A673 (cell line): Measurements from ENCODE around the gene HMGXB3. TPM values are rescaled to one million over a fixed set of nuclear protein-coding genes. Genes with fewer than 3 reads are reported as not detected.

Experiments used
- BruUV-seq: library from RNA; stranded (reverse); fragments of 400-500 nt; replicated peaks from 2 replicates; lab custom pipeline; 2021; lab: Mats Ljungman, UMichigan
- CTCF ChIA-PET: fragments of 300-600 bp; sonication (Branson Sonifier 250); formaldehyde crosslinking; loops from one replicate; lab custom pipeline; 2022; ENCODE audit warnings: antibody characterized with exemption; lab: Charles Lee
- POLR2A ChIA-PET: fragments of 300-600 bp; sonication (Branson Sonifier 250); formaldehyde crosslinking; loops from one replicate; lab custom pipeline; 2022; ENCODE audit warnings: antibody characterized with exemption; ENCODE audit not compliant: low non-redundant PET; lab: Charles Lee
- DNase-seq: peaks from one replicate; pipeline ENCODE4 v3.0.0-alpha.2; 2015; ENCODE audit warnings: low spot score
- H3K27ac ChIP-seq: fragments of 200-600 bp; sonication (generic); 2 replicates; pipeline ENCODE4 v1.5.1; 2016; ENCODE audit warnings: mixed run types, low read depth, mild to moderate bottlenecking, mixed read lengths, antibody characterized with exemption, low read length; ENCODE audit not compliant: poor library complexity, severe bottlenecking
- H3K27me3 ChIP-seq: fragments of 200-600 bp; sonication (generic); replicated peaks from 2 replicates; pipeline ENCODE4 v1.6.1; 2017; ENCODE audit warnings: mixed run types, low read depth, mild to moderate bottlenecking, mixed read lengths, antibody characterized with exemption, low read length; ENCODE audit not compliant: insufficient read depth, poor library complexity
- H3K36me3 ChIP-seq: fragments of 200-600 bp; sonication (generic); 2 replicates; pipeline ENCODE4 v1.6.1; 2016; ENCODE audit warnings: mixed run types, mild to moderate bottlenecking, mixed read lengths, antibody characterized with exemption, low read length; ENCODE audit not compliant: insufficient read depth, poor library complexity, severe bottlenecking
- H3K4me1 ChIP-seq: fragments of 200-600 bp; sonication (generic); 2 replicates; pipeline ENCODE4 v1.6.1; 2017; ENCODE audit warnings: mixed run types, mild to moderate bottlenecking, mixed read lengths, antibody characterized with exemption, low read length; ENCODE audit not compliant: insufficient read depth, poor library complexity, severe bottlenecking
- H3K4me3 ChIP-seq: fragments of 200-600 bp; sonication (generic); 2 replicates; pipeline ENCODE4 v1.5.1; 2016; ENCODE audit warnings: low read depth, mixed run types, mild to moderate bottlenecking, mixed read lengths, low read length; ENCODE audit not compliant: poor library complexity, severe bottlenecking
- H3K9me3 ChIP-seq: fragments of 200-600 bp; sonication (generic); 2 replicates; pipeline ENCODE4 v1.6.1; 2016; ENCODE audit warnings: mixed run types, low read depth, mild to moderate bottlenecking, mixed read lengths, antibody characterized with exemption, low read length; ENCODE audit not compliant: poor library complexity, severe bottlenecking
- EZH2 ChIP-seq: fragments of 200-600 bp; sonication (generic); IDR thresholded peaks from 2 replicates; pipeline ENCODE4 v1.6.1; 2017; ENCODE audit warnings: borderline replicate concordance, low read depth, mild to moderate bottlenecking, mixed read lengths, antibody characterized with exemption, low read length; ENCODE audit not compliant: poor library complexity, severe bottlenecking
- intact Hi-C: fragments of 100-400 bp; cut with micrococcal nuclease; formaldehyde crosslinking; loops from one replicate; pipeline ENCODE4 v1.10.0; 2022; ENCODE audit not compliant: unreplicated experiment
- total RNA-seq: library from RNA; stranded (reverse); gene quantifications from 2 replicates; pipeline ENCODE4 v1.2.3, GENCODE V29; 2021
- TF ChIP-seq, protein P1 (sequence below): fragments of 300-800, 200-600 bp; sonication (generic); conservative IDR thresholded peaks from 2 replicates; pipeline ENCODE4 v1.5.1; 2017; ENCODE audit warnings: low read depth, mild to moderate bottlenecking, antibody characterized with exemption, low read length, moderate library complexity, mixed read lengths

HMGXB3 gene
- total RNA-seq, 1 experiment from 2014 or later, result 52.6 TPM

DNA sequence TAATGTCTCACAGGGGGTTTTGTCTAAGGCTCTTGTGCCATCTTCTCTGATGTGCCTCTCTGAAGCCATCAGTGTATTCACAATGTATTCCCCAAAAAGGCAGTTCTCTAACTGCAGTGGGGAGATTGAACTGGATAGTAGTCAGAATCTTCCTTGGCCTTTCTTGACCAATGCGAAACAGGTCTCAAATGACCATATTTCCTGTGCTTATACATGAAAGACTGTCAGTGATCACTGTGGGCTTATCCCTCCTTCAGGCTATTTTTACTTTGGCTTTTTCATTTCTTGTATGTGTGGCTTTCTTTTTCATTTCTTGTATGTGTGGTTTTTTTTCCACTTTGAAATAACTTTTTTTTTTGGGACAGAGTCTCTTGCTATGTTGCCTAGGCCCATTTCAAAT is 19.7 kb downstream of the HMGXB3 start:
- no peak for TF ChIP-seq EZH2
- TF ChIP-seq, protein P1, sequence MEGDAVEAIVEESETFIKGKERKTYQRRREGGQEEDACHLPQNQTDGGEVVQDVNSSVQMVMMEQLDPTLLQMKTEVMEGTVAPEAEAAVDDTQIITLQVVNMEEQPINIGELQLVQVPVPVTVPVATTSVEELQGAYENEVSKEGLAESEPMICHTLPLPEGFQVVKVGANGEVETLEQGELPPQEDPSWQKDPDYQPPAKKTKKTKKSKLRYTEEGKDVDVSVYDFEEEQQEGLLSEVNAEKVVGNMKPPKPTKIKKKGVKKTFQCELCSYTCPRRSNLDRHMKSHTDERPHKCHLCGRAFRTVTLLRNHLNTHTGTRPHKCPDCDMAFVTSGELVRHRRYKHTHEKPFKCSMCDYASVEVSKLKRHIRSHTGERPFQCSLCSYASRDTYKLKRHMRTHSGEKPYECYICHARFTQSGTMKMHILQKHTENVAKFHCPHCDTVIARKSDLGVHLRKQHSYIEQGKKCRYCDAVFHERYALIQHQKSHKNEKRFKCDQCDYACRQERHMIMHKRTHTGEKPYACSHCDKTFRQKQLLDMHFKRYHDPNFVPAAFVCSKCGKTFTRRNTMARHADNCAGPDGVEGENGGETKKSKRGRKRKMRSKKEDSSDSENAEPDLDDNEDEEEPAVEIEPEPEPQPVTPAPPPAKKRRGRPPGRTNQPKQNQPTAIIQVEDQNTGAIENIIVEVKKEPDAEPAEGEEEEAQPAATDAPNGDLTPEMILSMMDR, result no peak
- Histone ChIP-seq H3K4me3 (no peak overlapping the region), H3K9me3 (peaks cover 14% of the 10 kb centered on the region), H3K4me1 (peaks cover 41% of the 10 kb centered on the region), H3K27me3 (no peaks in the 10 kb centered on the region), H3K36me3 (peaks cover 78% of the 10 kb centered on the region), H3K27ac (peak overlapping the region; percentile 76)
- no peak for DNase-seq
- BruUV-seq, result no TSS peak
- POLR2A ChIA-PET, result interaction anchor here (0.6 kb wide), 1 partner anchor 154 kb away, joined by 12 read pairs; no protein-coding TSS in a partner anchor
- intact Hi-C loops, result no loop called here
- CTCF ChIA-PET, result interaction anchor here (0.6 kb wide), 1 partner anchor 57 kb away, joined by 4 read pairs; no protein-coding TSS in a partner anchor

DNA sequence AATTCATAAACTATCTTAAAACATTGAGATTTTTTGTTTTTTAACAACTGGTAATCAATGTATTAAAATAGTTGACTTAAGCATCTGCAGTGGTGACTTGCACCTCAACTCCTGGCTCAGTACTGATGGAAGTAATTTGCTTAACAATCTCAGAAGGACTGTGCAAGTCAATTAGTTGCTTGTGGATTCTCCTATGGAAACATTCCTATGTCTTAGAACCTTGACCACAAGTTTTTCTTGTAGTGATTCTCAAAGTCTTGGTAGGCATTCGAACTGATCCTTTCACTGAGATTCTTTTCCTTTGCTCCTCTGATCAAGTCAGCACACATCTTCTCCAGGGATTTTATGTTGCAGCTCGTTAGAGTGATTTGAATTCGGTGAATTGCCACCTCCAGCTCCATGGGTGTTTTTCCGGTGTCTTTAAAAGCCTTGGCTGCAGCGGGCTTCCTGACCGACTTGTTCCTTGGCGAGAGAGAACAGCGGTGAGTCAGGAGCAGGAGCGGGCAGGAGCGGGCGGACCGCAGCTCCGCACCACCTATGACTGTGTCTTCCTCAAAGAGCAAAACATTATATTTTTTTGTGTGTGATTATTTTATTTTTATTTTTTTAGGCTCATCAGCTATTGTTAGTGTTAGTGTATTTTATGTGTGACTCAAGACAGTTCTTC is 21.1 kb downstream of the HMGXB3 start:
- peak; percentile 96 for DNase-seq
- BruUV-seq, result no TSS peak
- Histone ChIP-seq H3K36me3 (peaks cover 77% of the 10 kb centered on the region), H3K4me1 (peaks cover 41% of the 10 kb centered on the region), H3K9me3 (peaks cover under 1% of the 10 kb centered on the region), H3K27ac (peak overlapping the region; percentile 76), H3K4me3 (peak overlapping the region; percentile 13), H3K27me3 (no peaks in the 10 kb centered on the region)
- intact Hi-C loops, result no loop called here
- CTCF ChIA-PET, result interaction anchor here (0.5 to 0.6 kb wide), 2 partner anchors 10 to 134 kb away, joined by 3 to 10 read pairs; partner anchors contain the start of gene PDGFRB
- POLR2A ChIA-PET, result interaction anchor here (0.5 to 0.9 kb wide), 2 partner anchors 12 to 536 kb away, joined by 3 to 4 read pairs; no protein-coding TSS in a partner anchor
- TF ChIP-seq EZH2, result no peak
- TF ChIP-seq, protein P1, result no peak

DNA sequence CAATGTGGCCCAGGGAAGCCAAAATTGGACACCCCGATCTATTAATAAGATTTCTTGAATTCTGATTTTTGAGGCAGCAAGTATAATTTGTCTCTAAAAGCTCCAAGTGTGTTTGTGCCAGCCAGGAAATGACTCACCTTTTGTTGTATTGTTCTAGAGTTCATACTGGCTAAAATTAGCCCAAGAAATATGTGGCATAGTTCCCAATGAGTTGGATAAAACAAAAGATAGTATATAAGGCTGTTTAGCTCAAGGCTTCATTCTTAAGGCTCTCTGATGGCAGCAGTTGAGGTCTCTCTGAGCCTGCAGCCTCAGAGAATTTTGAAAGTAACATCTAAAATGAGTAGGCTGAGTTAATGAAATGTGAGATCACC is 21.6 kb downstream of the HMGXB3 start:
- H3K27me3 ChIP-seq, result no peaks in the 10 kb centered on the region
- peaks cover 41% of the 10 kb centered on the region for H3K4me1 ChIP-seq
- intact Hi-C loops, result no loop called here
- H3K27ac ChIP-seq, result peak overlapping the region; percentile 76
- H3K36me3 ChIP-seq, result peaks cover 77% of the 10 kb centered on the region
- TSS peak; percentile 18 for BruUV-seq
- ChIA-PET CTCF (no interaction called here), POLR2A (interaction anchor here (0.5 to 0.9 kb wide), 3 partner anchors 13 to 537 kb away, joined by 3 to 4 read pairs (median 3); no protein-coding TSS in a partner anchor)
- H3K9me3 ChIP-seq, result no peaks in the 10 kb centered on the region
- H3K4me3 ChIP-seq, result peak overlapping the region; percentile 13
- DNase-seq, result peak; percentile 92
- TF ChIP-seq EZH2, result no peak
- TF ChIP-seq, protein P1, result no peak
